Astrocyte of the spinal cord (primary cell): ENCODE data around the gene ANKRD7.
"Not testable (repeated sequence)": the region's sequence is repeated elsewhere in the genome, so short reads cannot be mapped to it uniquely, and the experiment has no call there.

Experiments used
- DNase-seq: peaks from one replicate; pipeline ENCODE4 v3.0.0; 2011; ENCODE audit warnings: low read depth, low spot score
- H3K4me3 ChIP-seq: 2 replicates; pipeline ENCODE4 v1.5.1; 2011; ENCODE audit warnings: low read depth, mild to moderate bottlenecking, low read length, moderate library complexity
- in situ Hi-C: cut with HindIII; loops from 2 replicates; pipeline ENCODE4 v1.10.0; 2017; ENCODE audit warnings: low sequenced_read_pairs
- TF ChIP-seq, protein P1 (sequence below): IDR thresholded peaks from 2 replicates; pipeline ENCODE4 v1.5.1; 2012; ENCODE audit warnings: low read depth, mild to moderate bottlenecking, low read length, inconsistent platforms

Gene ANKRD7

GRCh38 chr7:118222591-118222990 lies 1.9 kb upstream of the ANKRD7 start:
- DNase-seq: no peak
- in situ Hi-C loops: no loop called here

DNA sequence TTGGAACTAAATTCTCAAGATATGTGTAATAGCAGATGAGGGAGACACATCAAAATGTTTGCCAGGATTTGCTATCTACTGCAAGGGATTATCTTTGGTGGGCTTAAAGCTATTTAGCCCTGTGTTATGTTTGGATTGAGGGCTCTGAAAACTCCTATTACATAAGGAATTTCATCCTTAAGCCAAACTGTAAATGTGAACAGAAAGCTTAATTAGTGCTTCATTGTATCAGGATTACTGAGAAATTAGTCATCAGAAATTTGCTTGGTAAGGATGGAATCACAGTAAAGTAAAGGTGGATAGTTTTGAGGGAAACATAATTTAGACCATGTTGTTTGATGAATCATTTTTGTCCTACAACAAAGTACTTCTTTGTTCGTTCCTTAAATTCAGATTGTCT lies 8.3 kb downstream of the ANKRD7 start:
- TF ChIP-seq, protein P1, sequence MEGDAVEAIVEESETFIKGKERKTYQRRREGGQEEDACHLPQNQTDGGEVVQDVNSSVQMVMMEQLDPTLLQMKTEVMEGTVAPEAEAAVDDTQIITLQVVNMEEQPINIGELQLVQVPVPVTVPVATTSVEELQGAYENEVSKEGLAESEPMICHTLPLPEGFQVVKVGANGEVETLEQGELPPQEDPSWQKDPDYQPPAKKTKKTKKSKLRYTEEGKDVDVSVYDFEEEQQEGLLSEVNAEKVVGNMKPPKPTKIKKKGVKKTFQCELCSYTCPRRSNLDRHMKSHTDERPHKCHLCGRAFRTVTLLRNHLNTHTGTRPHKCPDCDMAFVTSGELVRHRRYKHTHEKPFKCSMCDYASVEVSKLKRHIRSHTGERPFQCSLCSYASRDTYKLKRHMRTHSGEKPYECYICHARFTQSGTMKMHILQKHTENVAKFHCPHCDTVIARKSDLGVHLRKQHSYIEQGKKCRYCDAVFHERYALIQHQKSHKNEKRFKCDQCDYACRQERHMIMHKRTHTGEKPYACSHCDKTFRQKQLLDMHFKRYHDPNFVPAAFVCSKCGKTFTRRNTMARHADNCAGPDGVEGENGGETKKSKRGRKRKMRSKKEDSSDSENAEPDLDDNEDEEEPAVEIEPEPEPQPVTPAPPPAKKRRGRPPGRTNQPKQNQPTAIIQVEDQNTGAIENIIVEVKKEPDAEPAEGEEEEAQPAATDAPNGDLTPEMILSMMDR: no peak
- no peak overlapping the region for H3K4me3 ChIP-seq
- peak; percentile 48 for DNase-seq
- in situ Hi-C loops: no loop called here

More at GRCh38 chr7:118222591-118222990, 1.9 kb upstream of the ANKRD7 start:
- TF ChIP-seq, protein P1: no peak
- H3K4me3 ChIP-seq: no peak overlapping the region

GRCh38 chr7:118233799-118234198 lies 9.3 kb downstream of the ANKRD7 start:
- TF ChIP-seq, protein P1: no peak
- no peak for DNase-seq
- in situ Hi-C loops: no loop called here
- H3K4me3 ChIP-seq: no peak overlapping the region

GRCh38 chr7:118239014-118239413 lies 14.5 kb downstream of the ANKRD7 start:
- TF ChIP-seq, protein P1: no peak
- no peak for DNase-seq
- no peak overlapping the region for H3K4me3 ChIP-seq
- in situ Hi-C loops: no loop called here

DNA sequence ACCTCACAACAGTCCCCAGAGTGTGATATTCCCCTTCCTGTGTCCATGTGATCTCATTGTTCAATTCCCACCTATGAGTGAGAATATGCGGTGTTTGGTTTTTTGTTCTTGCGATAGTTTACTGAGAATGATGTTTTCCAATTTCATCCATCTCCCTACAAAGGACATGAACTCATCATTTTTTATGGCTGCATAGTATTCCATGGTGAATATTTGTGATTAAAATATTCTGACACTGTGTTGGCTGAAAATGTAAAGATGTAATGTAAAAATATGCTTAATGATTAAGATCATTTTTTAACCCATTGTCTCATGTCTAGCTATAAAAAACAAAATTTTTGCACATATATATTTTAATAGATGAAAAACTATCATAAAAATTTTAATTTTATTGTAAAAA lies 15.8 kb downstream of the ANKRD7 start:
- in situ Hi-C loops, DNase-seq, H3K4me3 ChIP-seq: not testable (repeated sequence)

GRCh38 chr7:118243695-118244094 lies 19.2 kb downstream of the ANKRD7 start:
- in situ Hi-C loops: no loop called here
- no peak for DNase-seq
- no peak overlapping the region for H3K4me3 ChIP-seq
- TF ChIP-seq, protein P1: no peak

DNA sequence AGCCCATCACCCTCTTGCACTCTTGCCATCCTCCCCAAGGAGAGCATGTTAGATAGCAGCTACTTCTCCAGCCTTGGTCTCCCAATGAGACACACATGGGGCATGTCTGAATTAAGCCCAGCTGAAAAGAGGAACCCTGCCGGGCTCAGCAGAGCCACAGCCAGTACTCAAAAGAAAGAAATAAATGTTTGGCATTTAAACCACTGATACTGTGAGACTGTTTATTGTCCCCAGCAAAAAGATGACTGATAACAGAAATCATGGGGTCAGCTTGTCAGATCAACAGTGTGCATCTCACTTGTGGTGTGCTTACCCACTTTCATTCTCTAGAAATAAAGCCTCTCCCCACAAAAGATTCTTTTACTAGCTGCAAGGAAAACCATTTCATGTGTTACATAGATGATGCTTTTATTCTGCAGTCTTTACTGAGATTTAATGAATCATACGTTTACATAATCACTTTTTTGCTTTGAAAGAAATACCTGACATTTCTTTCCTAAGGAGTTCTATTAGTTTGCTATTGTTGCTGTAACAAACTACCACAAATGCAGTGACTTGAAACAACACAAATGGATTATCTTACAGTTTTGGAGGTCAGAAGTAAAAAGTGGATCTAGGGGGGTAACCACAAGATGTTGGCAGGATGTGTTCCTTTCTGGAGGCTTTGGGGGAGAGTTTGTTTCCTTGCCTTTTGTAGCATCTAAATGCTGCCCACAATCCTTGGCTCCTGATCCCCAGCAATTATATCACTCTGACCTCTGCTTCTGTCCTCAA lies 20.9 kb downstream of the ANKRD7 start:
- no peak overlapping the region for H3K4me3 ChIP-seq
- TF ChIP-seq, protein P1: no peak
- DNase-seq: peak; percentile 55
- in situ Hi-C loops: no loop called here
